AG10803 (cell line): ENCODE measurements around the gene SNX32.
"Not testable (repeated sequence)": the region's sequence is repeated elsewhere in the genome, so short reads cannot be mapped to it uniquely, and the experiment has no call there.

Source experiments
- DNase-seq: peaks from one replicate; pipeline ENCODE4 v3.0.0; 2010; ENCODE audit warnings: low read depth
- H3K4me3 ChIP-seq: 2 replicates; pipeline ENCODE4 v1.5.1; 2011; ENCODE audit warnings: mild to moderate bottlenecking, low read length, control low read depth
- CTCF ChIP-seq: conservative IDR thresholded peaks from 2 replicates; pipeline ENCODE4 v1.5.1; 2011; ENCODE audit warnings: mild to moderate bottlenecking, low read length, control low read depth, inconsistent platforms

Gene SNX32

GRCh38 chr11:65843811-65844210, 10.0 kb downstream of the SNX32 start:
- no peak for TF ChIP-seq CTCF

GRCh38 chr11:65844231-65844872, 10.6 kb downstream of the SNX32 start:
- no peak overlapping the region for H3K4me3 ChIP-seq

More at GRCh38 chr11:65843811-65844210, 10.0 kb downstream of the SNX32 start:
- no peak overlapping the region for H3K4me3 ChIP-seq
- DNase-seq: no peak

GRCh38 chr11:65847746-65848145, 14.0 kb downstream of the SNX32 start:
- TF ChIP-seq CTCF: no peak
- H3K4me3 ChIP-seq: no peak overlapping the region
- no peak for DNase-seq

More at GRCh38 chr11:65844231-65844872, 10.6 kb downstream of the SNX32 start:
- no peak for DNase-seq
- TF ChIP-seq CTCF: no peak

GRCh38 chr11:65848693-65849092, 14.9 kb downstream of the SNX32 start:
- not testable (repeated sequence) for DNase-seq

GRCh38 chr11:65849366-65849765, 15.6 kb downstream of the SNX32 start:
- TF ChIP-seq CTCF: no peak
- no peak overlapping the region for H3K4me3 ChIP-seq
- DNase-seq: no peak

More at GRCh38 chr11:65848693-65849092, 14.9 kb downstream of the SNX32 start:
- H3K4me3 ChIP-seq: not testable (repeated sequence)

- DNase-seq: no peak
- H3K4me3 ChIP-seq: no peak overlapping the region
- no peak for TF ChIP-seq CTCF
Measured at GRCh38 chr11:65849771-65850216, 16.0 kb downstream of the SNX32 start.

- no peak for DNase-seq
- TF ChIP-seq CTCF: no peak
- no peak overlapping the region for H3K4me3 ChIP-seq
Measured at GRCh38 chr11:65850217-65851082, 16.7 kb downstream of the SNX32 start.
